WTC11 (cell line): Measurements from ENCODE around the gene TJAP1. TPM values are rescaled to one million over a fixed set of nuclear protein-coding genes. Genes with fewer than 3 reads are reported as not detected.

Experiments used
- ATAC-seq: fragments of 200-7000 bp; cut with Tn5 transposase; 2 replicates; pipeline ENCODE4 v1.10.0; 2021; ENCODE audit warnings: mild to moderate bottlenecking, moderate library complexity
- CTCF ChIA-PET: fragments of 300-600 bp; sonication (Branson Sonifier 250); formaldehyde crosslinking; loops from one replicate; lab custom pipeline; 2021; ENCODE audit warnings: antibody characterized with exemption; lab: Charles Lee
- POLR2A ChIA-PET: fragments of 350-600 bp; sonication (Branson Sonifier 250); formaldehyde crosslinking; loops from one replicate; lab custom pipeline; 2021; ENCODE audit warnings: antibody characterized with exemption; lab: Charles Lee
- DNase-seq: peaks from one replicate; pipeline ENCODE4 v3.0.0; 2021; ENCODE audit warnings: low spot score
- H3K27ac Mint-ChIP-seq: 2 replicates; pipeline ENCODE4 v1.8.0; 2021; ENCODE audit warnings: mixed read lengths
- H3K27me3 Mint-ChIP-seq: 2 replicates; pipeline ENCODE4 v1.8.0; 2021; ENCODE audit warnings: low read depth, mild to moderate bottlenecking, moderate library complexity, mixed read lengths
- H3K36me3 Mint-ChIP-seq: 2 replicates; pipeline ENCODE4 v1.8.0; 2021; ENCODE audit warnings: mixed read lengths
- H3K4me1 Mint-ChIP-seq: 2 replicates; pipeline ENCODE4 v1.8.0; 2022; ENCODE audit warnings: mixed read lengths
- H3K4me3 Mint-ChIP-seq: 2 replicates; pipeline ENCODE4 v1.8.0; 2021; ENCODE audit warnings: mild to moderate bottlenecking, moderate library complexity, mixed read lengths
- H3K9me3 Mint-ChIP-seq: 2 replicates; pipeline ENCODE4 v1.8.0; 2021; ENCODE audit warnings: mixed read lengths
- ATF1 ChIP-seq: sonication (generic); formaldehyde crosslinking; IDR thresholded peaks from 2 replicates; pipeline ENCODE4 v1.8.1; 2023; ENCODE audit warnings: mild to moderate bottlenecking, moderate library complexity, missing genetic modification reagents
- ETV6 ChIP-seq: sonication (generic); formaldehyde crosslinking; IDR thresholded peaks from 2 replicates; pipeline ENCODE4 v1.8.1; 2022; ENCODE audit warnings: mild to moderate bottlenecking, missing genetic modification reagents
- FOXK1 ChIP-seq: sonication (generic); formaldehyde crosslinking; IDR thresholded peaks from 2 replicates; pipeline ENCODE4 v1.8.0; 2022; ENCODE audit warnings: mild to moderate bottlenecking, moderate library complexity, missing genetic modification reagents
- GRHL2 ChIP-seq: fragments of 250-450 bp; sonication (Bioruptor Pico); IDR thresholded peaks from 2 replicates; pipeline ENCODE4 v1.8.0; 2022; ENCODE audit warnings: mild to moderate bottlenecking, moderate library complexity; ENCODE audit not compliant: insufficient replicate concordance, severe bottlenecking
- OVOL2 ChIP-seq: fragments of 250-450 bp; sonication (Bioruptor Pico); IDR thresholded peaks from 2 replicates; pipeline ENCODE4 v1.9.0; 2021; ENCODE audit warnings: mild to moderate bottlenecking, borderline replicate concordance
- TEAD1 ChIP-seq: sonication (generic); formaldehyde crosslinking; IDR thresholded peaks from 2 replicates; pipeline ENCODE4 v1.8.0; 2022; ENCODE audit warnings: mild to moderate bottlenecking, missing genetic modification reagents
- ZBTB21 ChIP-seq: sonication (generic); formaldehyde crosslinking; IDR thresholded peaks from 2 replicates; pipeline ENCODE4 v1.8.1; 2023; ENCODE audit warnings: mild to moderate bottlenecking, missing genetic modification reagents, borderline replicate concordance
- ZNF416 ChIP-seq: fragments of 250-450 bp; sonication (Bioruptor Pico); IDR thresholded peaks from 2 replicates; pipeline ENCODE4 v1.9.0; 2021; ENCODE audit warnings: mild to moderate bottlenecking, inconsistent platforms
- total RNA-seq: library from RNA; stranded (reverse); gene quantifications from 3 replicates; pipeline ENCODE4 v1.2.3, GENCODE V29; 2021
- TF ChIP-seq, protein P1 (sequence below): sonication (generic); formaldehyde crosslinking; IDR thresholded peaks from 2 replicates; pipeline ENCODE4 v1.8.0; 2022; ENCODE audit warnings: missing genetic modification reagents
- TF ChIP-seq, protein P2 (sequence below): sonication (generic); formaldehyde crosslinking; IDR thresholded peaks from 2 replicates; pipeline ENCODE4 v1.8.0; 2022; ENCODE audit warnings: mild to moderate bottlenecking, missing genetic modification reagents
- TF ChIP-seq, protein P3 (sequence below): fragments of 250-450 bp; sonication (Bioruptor Pico); IDR thresholded peaks from 2 replicates; pipeline ENCODE4 v1.9.0; 2021; ENCODE audit warnings: mild to moderate bottlenecking

Gene TJAP1
- total RNA-seq, 1 experiment from 2014 or later, result 40.4 TPM

DNA sequence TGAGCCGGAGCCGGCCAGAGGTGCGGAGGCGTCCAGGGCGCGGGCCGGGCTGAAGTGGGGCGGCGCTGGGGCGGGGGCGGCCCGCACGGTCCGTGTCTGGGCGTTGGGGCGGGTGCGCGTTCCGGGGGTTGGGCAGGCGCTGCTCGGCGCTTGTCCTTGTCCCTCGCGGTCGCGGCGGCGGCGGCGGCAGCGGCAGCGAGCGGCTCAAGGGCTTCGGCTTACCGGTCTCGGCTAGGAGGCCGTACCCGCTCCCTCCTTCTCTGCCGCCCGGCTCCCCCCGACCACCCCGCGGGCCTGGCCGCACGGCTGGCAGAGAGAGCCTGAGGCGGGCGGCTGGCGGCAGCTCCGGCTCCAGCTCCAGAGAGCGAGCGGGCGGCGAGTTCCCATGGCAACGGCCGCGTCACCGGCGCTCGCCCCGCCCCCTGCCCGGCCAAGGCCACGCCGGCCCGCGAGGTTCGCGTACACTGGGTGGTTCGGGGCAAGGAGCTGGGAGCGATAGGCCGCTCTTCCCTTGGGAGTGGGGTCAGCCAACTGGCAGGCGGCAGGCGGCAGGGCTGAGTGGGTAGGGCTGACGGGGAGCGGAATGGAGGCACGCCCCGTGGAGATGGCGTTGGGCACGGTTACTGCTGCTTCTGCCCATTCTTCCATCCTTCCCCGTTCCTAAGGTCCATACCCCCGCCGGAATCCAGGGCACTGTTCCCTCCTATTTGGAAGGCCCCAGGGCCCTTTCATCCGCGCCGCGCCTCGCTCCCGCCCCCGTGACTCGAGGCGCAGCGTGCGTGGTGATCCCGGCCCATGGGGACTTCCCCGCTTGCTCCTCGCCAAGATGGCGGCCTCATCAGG, 32.8 kb downstream of the TJAP1 start, which contains the start of gene LRRC73 (continued):
- TF ChIP-seq, protein P1, sequence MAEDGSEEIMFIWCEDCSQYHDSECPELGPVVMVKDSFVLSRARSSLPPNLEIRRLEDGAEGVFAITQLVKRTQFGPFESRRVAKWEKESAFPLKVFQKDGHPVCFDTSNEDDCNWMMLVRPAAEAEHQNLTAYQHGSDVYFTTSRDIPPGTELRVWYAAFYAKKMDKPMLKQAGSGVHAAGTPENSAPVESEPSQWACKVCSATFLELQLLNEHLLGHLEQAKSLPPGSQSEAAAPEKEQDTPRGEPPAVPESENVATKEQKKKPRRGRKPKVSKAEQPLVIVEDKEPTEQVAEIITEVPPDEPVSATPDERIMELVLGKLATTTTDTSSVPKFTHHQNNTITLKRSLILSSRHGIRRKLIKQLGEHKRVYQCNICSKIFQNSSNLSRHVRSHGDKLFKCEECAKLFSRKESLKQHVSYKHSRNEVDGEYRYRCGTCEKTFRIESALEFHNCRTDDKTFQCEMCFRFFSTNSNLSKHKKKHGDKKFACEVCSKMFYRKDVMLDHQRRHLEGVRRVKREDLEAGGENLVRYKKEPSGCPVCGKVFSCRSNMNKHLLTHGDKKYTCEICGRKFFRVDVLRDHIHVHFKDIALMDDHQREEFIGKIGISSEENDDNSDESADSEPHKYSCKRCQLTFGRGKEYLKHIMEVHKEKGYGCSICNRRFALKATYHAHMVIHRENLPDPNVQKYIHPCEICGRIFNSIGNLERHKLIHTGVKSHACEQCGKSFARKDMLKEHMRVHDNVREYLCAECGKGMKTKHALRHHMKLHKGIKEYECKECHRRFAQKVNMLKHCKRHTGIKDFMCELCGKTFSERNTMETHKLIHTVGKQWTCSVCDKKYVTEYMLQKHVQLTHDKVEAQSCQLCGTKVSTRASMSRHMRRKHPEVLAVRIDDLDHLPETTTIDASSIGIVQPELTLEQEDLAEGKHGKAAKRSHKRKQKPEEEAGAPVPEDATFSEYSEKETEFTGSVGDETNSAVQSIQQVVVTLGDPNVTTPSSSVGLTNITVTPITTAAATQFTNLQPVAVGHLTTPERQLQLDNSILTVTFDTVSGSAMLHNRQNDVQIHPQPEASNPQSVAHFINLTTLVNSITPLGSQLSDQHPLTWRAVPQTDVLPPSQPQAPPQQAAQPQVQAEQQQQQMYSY (CRISPR knock-in tag), result 0 out of 2 replicates have a peak, but pooled peaks have one; percentile 7
- TF ChIP-seq ETV6 (CRISPR knock-in tag) (peak; percentile 76; the same call in 1 of the 2 replicates), OVOL2 (CRISPR knock-in tag) (no peak), GRHL2 (no peak), ZNF416 (CRISPR knock-in tag) (no peak), ATF1 (CRISPR knock-in tag) (no peak)
- TF ChIP-seq, protein P2, sequence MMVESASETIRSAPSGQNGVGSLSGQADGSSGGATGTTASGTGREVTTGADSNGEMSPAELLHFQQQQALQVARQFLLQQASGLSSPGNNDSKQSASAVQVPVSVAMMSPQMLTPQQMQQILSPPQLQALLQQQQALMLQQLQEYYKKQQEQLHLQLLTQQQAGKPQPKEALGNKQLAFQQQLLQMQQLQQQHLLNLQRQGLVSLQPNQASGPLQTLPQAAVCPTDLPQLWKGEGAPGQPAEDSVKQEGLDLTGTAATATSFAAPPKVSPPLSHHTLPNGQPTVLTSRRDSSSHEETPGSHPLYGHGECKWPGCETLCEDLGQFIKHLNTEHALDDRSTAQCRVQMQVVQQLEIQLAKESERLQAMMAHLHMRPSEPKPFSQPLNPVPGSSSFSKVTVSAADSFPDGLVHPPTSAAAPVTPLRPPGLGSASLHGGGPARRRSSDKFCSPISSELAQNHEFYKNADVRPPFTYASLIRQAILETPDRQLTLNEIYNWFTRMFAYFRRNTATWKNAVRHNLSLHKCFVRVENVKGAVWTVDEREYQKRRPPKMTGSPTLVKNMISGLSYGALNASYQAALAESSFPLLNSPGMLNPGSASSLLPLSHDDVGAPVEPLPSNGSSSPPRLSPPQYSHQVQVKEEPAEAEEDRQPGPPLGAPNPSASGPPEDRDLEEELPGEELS (CRISPR knock-in tag), result peak; percentile 13; the same call in 1 of the 2 replicates
- TF ChIP-seq, all 79 proteins: peak for 8

DNA sequence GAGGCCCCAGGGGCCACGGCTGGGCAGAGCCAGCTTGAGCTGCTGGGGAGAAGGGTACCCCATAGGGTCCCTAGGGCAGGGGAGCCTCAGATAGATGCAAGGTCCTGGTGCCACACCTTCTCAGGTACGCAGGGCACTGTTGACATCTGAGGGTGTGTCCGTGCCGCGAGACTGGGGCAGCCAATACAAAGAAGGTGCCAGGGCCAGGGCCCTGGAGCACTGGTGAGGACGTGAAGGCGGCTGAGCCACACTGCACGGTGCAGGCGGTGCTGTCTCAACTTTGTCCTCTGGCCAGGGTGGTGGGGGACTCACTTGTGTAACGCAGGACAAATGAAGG, 33.4 kb downstream of the TJAP1 start:
- TF ChIP-seq ZBTB21, result no peak
- Mint-ChIP-seq H3K36me3 (peaks cover 40% of the 10 kb centered on the region), H3K9me3 (no peaks in the 10 kb centered on the region), H3K4me1 (peaks cover 31% of the 10 kb centered on the region), H3K27me3 (peaks cover 28% of the 10 kb centered on the region), H3K4me3 (peak overlapping the region; percentile 66), H3K27ac (no peak overlapping the region)
- ATAC-seq (no peak), DNase-seq (no peak)
- POLR2A ChIA-PET, result interaction anchor here (1.1 to 1.4 kb wide), 3 partner anchors 19 to 582 kb away, joined by 3 to 4 read pairs (median 3); partner anchors contain the start of genes CNPY3 and CUL9
- CTCF ChIA-PET, result interaction anchor here (1.0 to 3.1 kb wide), 4 partner anchors 16 to 155 kb away, joined by 3 to 31 read pairs (median 4); no protein-coding TSS in a partner anchor

DNA sequence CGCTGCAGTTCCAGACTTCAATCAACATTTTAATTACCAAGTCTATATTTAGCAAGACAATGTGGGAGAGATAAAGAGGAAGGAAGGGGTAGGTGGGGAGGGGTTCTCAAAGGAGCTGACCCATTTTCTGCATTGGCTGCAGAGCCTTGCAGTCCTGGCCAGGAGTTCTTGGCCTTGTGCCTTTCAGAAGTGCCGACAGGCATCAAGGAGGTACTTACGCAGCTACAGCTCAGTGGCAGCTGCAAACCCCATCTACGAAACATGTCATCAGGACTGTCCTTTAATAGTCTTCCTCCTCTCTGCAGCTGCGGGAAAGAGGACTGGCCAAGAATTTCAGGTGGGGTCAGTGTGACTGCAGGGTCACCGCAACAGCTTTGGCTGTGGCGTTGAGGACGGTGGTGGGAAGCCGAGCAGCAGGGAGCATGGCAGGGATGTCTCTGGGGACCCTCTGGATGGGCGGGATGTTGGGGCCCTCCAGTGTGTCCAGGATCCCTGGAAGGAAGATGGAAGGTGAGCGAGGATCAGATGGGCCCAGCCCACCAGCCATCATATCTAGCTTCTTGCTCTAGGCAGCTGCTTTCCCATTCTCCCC, 34.5 kb downstream of the TJAP1 start:
- peaks cover 26% of the 10 kb centered on the region for H3K27me3 Mint-ChIP-seq
- ATAC-seq (no peak), DNase-seq (no peak)
- 0 out of 2 replicates have a peak overlapping the region, but pooled peaks have one; percentile 10 for H3K4me3 Mint-ChIP-seq
- H3K27ac Mint-ChIP-seq, result peak overlapping the region; percentile 52
- ChIA-PET POLR2A (no interaction called here), CTCF (interaction anchor here (3.1 kb wide), 1 partner anchor 17 kb away, joined by 31 read pairs; no protein-coding TSS in a partner anchor)
- H3K9me3 Mint-ChIP-seq, result no peaks in the 10 kb centered on the region
- H3K36me3 Mint-ChIP-seq, result peaks cover 43% of the 10 kb centered on the region
- no peak for TF ChIP-seq FOXK1 (CRISPR knock-in tag)
- TF ChIP-seq, protein P3, sequence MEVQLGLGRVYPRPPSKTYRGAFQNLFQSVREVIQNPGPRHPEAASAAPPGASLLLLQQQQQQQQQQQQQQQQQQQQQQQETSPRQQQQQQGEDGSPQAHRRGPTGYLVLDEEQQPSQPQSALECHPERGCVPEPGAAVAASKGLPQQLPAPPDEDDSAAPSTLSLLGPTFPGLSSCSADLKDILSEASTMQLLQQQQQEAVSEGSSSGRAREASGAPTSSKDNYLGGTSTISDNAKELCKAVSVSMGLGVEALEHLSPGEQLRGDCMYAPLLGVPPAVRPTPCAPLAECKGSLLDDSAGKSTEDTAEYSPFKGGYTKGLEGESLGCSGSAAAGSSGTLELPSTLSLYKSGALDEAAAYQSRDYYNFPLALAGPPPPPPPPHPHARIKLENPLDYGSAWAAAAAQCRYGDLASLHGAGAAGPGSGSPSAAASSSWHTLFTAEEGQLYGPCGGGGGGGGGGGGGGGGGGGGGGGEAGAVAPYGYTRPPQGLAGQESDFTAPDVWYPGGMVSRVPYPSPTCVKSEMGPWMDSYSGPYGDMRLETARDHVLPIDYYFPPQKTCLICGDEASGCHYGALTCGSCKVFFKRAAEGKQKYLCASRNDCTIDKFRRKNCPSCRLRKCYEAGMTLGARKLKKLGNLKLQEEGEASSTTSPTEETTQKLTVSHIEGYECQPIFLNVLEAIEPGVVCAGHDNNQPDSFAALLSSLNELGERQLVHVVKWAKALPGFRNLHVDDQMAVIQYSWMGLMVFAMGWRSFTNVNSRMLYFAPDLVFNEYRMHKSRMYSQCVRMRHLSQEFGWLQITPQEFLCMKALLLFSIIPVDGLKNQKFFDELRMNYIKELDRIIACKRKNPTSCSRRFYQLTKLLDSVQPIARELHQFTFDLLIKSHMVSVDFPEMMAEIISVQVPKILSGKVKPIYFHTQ (CRISPR knock-in tag), result no peak
- TF ChIP-seq TEAD1 (CRISPR knock-in tag), result no peak
- peaks cover 38% of the 10 kb centered on the region for H3K4me1 Mint-ChIP-seq
